GM12892 (cell line): ENCODE measurements around the gene PGBD5.

ENCODE experiments used
- POLR2A ChIP-seq: IDR thresholded peaks from 2 replicates; pipeline ENCODE4 v1.6.1; 2011; ENCODE audit warnings: low read depth, low read length, control low read depth
- POLR2AphosphoS5 ChIP-seq: IDR thresholded peaks from 2 replicates; pipeline ENCODE4 v1.6.1; 2011; ENCODE audit warnings: low read depth, low read length, control low read depth

DNA sequence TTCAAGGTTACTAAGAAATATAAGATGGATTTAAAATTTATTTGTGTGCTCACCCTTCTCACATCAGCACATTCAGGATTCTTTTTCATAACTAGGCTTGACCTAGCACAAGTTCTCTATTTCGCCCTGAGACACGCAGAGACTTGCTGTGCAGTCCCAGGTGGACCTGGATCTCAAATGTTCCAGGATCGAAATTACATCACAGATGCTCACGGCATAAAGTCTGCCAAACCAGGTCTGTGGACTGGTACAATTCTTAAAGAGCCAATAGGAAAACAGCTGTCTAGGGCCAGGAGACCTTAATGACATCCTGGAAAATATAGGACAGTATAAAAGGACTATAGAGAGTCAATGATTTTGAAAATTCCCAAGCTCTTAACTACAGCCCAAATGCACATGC lies 2.2 kb downstream of the PGBD5 start:
- TF ChIP-seq POLR2A (no peak), POLR2AphosphoS5 (no peak)
